HG02852 (cell line): ENCODE measurements around the gene HOXA11.

Experiments used
- ATAC-seq: cut with Tn5 transposase; IDR thresholded peaks from one replicate; pipeline ENCODE4 v1.9.1; 2021; ENCODE audit warnings: mild to moderate bottlenecking, moderate library complexity; ENCODE audit not compliant: unreplicated experiment

HOXA11 gene

DNA sequence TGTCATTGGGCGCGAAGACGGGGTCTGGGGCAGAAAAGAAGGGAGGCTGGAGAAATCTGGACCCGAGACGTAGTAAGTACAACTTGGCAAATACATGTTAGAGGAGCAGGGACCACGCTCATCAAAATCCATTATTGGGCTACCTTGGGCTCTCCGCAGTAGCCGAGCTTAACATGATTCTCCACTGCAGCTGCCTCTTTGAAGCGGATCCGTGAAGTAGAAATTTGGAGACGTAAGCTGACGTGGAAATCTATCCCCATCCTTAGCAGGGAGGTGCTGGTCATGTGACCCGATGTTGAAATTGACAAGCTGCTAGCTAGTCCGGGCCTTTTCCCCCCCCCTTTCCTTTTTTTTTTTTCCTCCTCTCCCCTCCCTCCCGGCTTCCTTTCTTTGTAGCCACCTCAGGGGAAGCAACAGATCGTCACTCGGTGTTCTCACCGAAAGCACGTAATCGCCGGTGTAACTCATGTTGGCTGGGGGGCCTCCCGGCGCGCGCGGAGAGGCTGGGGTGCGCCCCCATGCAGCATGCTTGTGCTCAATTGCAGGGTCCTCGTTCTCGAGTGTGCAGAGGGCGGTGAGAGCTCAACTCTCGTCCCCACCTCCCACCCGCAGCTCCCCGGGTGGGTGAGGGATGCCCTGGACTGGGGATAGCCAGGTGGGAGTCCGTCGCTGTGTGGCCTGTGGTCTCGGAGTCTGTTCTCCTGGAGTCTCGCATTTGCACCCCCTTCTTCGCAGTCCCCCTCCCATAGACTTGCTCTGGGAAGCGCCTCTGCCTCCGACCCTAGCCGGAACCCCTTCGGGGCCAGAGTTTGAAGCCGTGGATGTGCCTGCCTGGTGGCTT, at the start of gene HOXA11:
HOXA11 (minus strand) TSS at position 220 of the 841 bp plus-strand sequence; CDS start at position 132, 88 bp downstream.
- no peak for ATAC-seq

- ATAC-seq, result no peak
Measured at GRCh38 chr7:27229448-27229847, 44.4 kb upstream of the HOXA11 start.

- no peak for ATAC-seq
Measured at GRCh38 chr7:27224983-27225934, 40.2 kb upstream of the HOXA11 start.

- ATAC-seq, result no peak
Measured at GRCh38 chr7:27223941-27224575, 39.0 kb upstream of the HOXA11 start.

- ATAC-seq, result no peak
Measured at GRCh38 chr7:27221201-27221797, 36.3 kb upstream of the HOXA11 start.

DNA sequence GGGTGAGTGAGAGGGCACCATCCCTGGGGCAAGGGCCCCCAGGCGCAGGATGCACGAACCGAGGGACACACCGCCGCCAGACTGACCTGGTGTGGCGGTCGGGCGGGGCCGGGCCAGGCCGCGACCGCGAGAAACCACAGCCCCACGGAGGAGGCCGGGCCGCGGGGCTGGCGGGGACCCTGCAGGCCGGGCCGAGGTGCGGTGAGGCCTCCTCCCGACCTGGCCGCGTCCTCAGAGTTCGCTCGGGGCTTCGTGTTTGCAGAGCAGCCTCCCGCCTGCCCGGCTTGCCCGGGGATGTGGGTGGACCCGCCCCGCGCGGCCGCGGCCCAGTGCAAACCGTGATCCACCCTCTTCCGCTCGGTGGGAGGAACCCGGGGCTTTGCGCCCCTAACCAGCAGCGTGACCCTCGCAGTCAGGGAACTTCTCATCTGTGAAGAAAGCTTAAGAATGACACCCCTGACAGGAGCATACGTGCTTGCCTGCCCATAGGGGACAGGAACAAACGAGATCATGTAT, 35.5 kb upstream of the HOXA11 start:
- ATAC-seq, result no peak

DNA sequence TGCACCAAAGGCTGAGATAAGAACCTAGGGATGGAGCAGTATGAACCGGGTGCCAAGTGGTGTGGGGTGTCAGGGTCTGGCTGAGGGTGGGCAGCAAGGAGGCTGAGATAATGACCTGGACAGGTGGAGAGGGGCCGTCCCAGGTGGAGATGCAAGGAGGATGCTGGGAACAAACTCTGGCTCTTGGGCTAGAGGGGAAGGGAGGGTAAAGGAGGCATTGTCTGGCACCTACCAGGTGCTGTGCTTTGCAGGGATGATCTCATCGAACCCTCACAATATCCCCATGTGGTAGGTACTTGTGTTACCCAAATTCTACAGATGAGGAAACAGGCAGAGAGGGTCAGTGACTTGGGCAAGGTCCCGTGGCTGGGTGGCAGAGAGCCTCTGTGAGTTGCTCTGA, 34.8 kb upstream of the HOXA11 start:
- ATAC-seq, result no peak

GRCh38 chr7:27217951-27218350, 32.9 kb upstream of the HOXA11 start:
- ATAC-seq, result no peak

DNA sequence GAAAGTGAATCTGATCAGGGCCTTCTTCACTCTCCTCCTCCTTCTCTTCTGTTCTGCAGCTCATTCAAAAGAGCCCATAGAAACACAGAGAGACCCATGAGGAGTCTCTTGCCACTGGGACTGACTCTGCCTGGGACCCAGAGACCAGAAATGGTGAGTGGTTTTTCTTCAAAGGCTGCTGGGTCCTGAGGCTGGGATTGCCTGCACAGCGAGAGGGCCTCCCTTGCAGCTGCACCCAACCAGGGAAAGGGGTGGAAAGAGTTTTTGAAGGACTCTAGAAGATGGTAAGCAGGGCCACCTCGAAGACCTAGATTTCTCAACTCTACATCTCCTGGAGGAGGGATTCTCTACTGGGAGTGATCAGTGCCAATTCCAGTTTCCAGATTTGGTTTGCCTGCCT, 30.3 kb upstream of the HOXA11 start:
- ATAC-seq, result no peak

- no peak for ATAC-seq
Measured at GRCh38 chr7:27214239-27214950, 29.4 kb upstream of the HOXA11 start.

DNA sequence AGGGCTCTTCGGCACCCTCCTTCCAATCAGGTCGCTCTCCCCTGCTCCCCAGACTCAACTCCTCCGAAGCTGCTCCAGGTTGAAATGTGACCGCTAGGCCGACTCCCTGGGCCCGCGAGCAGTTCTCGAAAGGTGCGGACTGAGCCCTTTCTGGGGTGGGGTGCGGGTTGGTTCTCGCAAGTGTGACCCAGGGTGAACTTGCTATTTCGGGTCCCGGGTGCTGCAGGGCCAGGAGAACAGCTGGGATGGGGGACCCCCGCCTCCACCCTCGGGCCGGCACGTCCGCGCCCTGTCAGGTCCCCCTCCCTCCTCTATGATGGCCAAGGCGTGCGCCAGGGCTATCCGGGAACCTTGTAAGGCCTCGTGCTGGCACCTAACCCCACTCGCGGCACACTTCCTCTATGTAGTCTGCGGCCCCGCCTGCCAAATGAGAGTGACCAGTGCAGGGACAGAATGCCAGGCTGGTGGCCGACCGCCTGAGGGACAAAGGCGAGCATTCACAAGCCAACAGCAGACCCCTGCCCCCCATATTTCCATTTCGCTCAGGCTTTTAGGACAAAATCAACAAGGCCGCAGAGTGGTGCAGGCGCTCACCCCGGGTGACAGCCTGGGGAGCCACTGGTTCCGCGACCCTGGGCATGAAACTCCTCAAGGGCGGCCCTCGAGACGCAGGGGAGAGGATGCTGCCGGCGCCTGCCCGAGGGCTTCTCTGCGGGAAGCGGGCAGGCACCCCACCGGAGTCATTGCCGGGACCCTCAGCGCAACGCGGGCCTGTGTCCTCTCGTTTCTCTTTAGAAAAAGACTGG, 28.6 kb upstream of the HOXA11 start:
- no peak for ATAC-seq

DNA sequence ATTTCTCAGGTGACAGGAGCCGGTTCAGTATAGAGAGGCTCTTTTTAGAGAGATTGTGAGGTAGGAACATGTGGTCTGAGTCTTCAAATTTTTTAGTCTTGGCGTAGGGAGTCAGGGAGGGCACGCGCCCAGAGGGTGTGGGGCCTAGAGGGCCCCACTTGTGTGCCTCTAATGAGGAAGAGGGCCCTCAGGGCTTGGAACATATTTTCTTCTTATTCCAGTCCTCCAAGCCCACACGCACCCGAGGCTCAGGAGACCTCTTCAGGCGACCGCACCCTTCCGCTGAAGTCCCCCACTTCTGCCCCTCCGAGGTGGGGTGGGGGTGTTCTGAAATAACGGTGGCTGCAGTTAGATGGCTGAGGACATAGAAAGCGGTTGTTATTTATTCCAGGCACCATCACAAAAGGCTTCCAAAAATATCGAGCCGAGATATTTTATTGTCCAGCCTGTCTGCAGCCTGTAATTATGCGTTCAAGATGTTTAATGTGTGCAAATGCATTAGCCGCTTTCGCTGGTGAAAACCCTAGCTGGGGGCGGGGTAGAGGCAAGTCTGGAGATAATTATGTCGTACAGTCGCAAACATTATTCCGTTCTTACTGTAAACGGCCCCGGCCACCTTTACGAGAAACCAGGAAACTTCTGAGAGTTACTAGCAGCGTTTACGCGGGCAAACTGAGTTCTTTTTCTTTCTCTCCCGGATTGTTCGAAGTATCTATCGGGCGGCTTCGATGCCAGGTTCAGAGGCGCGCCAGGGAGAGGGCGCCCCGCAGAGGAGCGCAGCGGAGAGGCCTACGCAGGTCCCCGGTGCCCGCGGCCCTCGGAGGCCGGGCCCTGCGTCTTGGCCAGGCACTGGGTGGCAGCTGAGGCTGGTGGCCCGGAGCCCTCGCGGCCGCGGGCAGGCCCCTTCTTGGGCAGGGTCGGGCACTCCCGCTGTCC, 27.7 kb upstream of the HOXA11 start:
- no peak for ATAC-seq

- ATAC-seq, result no peak
Measured at GRCh38 chr7:27211764-27212204, 26.8 kb upstream of the HOXA11 start.

GRCh38 chr7:27211084-27211446, 26.0 kb upstream of the HOXA11 start:
- ATAC-seq, result no peak

DNA sequence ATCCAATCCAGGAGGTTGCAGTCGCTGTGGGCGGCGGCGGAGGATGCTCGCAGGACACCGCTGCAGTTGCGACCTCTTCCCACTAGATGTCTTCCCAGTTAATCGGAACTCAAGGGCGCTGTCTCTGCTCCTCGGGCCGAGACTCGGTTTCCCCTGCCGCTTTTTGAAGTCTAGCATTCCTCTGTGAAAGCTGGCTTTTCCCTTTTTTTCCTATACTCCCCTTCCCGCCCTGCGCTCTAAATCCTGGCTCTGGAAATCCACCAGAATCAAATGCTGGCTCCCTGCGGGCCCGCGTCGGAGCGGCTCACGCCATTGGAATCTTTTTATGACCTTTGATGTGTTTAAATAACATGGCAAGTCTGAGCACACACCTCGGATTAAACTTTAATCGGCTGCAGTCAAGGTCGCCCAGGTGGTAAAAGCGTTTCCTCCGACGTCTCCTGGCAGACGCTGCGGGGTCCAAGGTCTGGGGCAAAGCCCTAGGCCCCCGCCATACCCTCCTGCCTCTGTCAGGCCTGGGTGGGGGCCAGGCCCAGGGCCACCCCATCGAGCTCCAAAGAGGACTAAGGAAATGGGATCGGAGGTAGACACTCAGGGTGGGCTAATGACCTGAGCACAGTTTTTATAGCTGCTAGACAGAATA, 25.5 kb upstream of the HOXA11 start:
- no peak for ATAC-seq

GRCh38 chr7:27209933-27210440, 25.0 kb upstream of the HOXA11 start:
- no peak for ATAC-seq

DNA sequence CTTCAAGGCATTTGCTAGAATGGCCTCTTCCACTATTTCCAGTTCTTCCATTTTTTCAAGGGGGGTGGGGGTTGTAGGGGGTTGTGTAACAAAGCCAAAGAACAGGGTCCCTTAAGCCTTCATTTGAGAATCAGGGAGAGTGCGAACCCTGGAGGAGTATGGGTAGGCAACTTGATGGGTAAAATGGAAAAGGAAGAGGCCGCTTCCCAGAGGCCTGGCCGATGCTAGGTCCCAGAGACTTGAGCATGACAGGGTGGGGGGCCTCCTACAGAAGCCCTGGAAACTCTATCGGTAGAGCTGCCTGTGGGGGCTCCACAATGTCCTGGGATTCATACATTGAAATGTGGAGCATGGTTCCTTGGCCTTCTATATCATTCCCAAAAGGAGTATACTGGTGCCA, 24.0 kb upstream of the HOXA11 start:
- no peak for ATAC-seq
